Testis (tissue), 2 donors: ENCODE measurements around the gene SYT1.

ENCODE experiments used
- CTCF ChIP-seq, 3 experiments: fragments of 450-650 bp in 2 of 3; fragments of 200-600 bp in 1 of 3; sonication (generic) in 1 of 3; IDR thresholded peaks; one replicate each; pipeline ENCODE4 v1.5.1; 2016 to 2019; ENCODE audit warnings: antibody characterized with exemption in 3 of 3, mild to moderate bottlenecking in 2 of 3, moderate library complexity in 1 of 3
- POLR2A ChIP-seq: fragments of 450-650 bp; IDR thresholded peaks from one replicate; pipeline ENCODE4 v1.6.1; 2017; ENCODE audit warnings: antibody characterized with exemption, mild to moderate bottlenecking, moderate library complexity

GRCh38 chr12:79295572-79295971, 431.0 kb downstream of the SYT1 start:
- TF ChIP-seq CTCF (IDR thresholded peaks at IDR 0.05) (no peak), POLR2A (no peak)
